NCI-H146 (cell line): ENCODE data around the gene MAPT.
"Not testable (repeated sequence)": the region's sequence is repeated elsewhere in the genome, so short reads cannot be mapped to it uniquely, and the experiment has no call there.

Experiments
- DNase-seq: peaks from one replicate; lab custom pipeline; 2025; lab: John Stamatoyannopoulos, UW

Gene MAPT

DNA sequence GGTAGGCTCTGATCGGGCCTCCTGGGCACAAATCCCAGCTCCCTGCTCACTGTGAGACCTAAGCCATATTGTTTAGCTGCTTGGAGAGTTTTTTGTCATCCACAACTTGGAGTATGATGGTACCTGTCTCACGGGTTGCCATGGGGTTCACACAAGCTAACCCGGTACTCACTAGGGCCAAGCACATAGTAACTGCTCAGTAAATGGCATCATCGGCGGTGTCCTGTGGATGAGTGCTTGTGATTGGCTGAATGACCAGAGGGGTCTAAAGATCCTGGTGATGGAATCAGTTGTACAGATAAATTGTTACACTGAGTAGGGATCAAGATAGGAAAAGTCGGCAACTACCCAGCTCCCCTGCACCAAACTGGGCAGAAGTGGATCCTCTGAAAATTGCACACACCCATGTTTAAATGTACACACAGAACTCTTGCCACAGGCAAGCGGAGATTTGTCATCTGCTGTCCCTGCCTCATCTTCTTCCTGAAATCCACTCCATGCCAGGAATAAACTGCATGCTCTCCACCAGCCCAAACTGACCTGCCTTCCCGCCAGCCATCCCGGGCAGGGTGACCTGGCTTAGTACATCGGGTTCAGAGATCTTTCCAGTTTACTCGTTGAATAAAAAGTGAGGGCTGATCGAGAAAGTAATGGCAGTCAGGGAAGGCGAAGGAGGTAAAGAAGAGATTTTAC, 6.5 kb downstream of the MAPT start:
- DNase-seq = no peak

DNA sequence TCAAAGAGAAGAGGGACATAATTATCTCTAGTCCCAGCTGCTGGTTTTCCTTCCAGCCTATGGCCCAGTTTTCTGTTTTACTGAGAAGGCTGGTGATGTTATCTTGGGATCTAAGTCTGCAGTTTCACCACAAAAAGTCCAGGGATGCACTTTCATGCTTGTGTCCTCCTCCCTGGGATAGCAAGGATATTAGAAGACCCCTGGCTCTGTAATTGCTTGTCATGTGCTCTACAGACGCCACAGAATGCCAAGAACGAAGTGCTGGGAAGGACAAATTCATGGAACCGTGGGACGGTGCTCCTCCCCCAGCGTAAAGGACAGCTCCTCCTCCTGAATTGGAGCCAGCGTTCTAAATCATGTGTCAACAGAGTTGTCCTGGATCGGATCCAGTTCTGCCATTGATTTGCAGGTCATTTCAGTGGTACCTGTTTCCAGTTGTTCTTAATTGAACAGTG, 8.6 kb downstream of the MAPT start:
- peak; percentile 70 for DNase-seq

DNA sequence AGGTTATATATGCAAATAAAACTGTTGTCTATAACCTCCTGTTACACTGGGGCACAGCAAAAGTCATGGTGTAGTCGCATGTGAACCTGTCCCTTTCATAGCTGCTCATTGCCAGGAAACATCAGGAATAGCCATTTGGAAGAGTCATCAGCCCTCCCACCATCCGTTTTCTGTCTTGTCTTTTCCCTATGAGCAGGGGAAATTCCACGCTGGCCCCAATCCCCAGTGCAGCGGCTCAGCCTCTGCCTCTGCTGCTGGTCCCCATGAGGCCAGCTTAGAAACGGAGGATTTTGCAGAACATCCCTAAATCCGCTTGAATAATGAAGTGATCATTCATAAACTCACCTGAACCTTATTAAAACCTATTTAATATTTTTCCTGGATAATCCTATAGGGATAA, 10.5 kb downstream of the MAPT start:
- peak; percentile 5 for DNase-seq

DNA sequence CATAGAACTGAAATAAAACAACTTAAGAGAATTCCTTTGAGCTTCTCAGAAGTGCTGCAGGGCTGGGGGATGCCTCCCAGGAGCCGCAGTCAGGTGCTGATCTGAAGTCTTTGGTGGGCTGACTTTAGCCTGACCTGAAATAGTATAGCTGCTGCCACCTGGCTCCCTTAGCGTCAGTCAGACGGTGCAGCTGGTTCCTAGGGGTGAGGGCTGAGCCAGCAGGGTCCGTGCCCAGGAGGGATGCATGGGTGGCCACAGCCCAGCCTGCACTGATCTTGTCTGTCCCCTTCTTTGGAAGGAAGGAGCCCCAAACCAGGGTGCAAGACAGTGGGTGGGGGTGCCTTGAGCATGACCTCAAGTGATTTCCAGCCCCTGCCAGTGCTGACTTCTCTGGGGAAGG, 11.5 kb downstream of the MAPT start:
- DNase-seq = peak; percentile 56

DNA sequence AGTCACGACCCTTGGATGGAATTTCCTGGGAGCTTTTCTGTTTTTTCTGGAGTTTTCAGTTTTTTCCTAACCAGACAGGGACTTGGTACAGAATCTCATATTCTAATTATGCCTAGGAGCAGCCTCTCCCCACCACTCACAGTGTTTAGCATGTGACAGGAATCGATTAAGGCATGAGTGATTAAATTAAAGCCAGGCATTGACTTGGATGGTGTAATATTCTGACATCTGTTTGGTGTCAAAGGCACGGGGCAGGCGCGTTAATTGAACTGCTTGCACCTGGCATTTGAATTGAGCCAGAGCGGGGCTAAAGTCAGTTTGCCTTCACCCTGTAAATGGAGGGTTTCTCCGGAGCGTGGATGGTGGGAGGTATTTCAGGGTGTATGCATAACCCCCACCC, 11.9 kb downstream of the MAPT start:
- DNase-seq = peak; percentile 84

DNA sequence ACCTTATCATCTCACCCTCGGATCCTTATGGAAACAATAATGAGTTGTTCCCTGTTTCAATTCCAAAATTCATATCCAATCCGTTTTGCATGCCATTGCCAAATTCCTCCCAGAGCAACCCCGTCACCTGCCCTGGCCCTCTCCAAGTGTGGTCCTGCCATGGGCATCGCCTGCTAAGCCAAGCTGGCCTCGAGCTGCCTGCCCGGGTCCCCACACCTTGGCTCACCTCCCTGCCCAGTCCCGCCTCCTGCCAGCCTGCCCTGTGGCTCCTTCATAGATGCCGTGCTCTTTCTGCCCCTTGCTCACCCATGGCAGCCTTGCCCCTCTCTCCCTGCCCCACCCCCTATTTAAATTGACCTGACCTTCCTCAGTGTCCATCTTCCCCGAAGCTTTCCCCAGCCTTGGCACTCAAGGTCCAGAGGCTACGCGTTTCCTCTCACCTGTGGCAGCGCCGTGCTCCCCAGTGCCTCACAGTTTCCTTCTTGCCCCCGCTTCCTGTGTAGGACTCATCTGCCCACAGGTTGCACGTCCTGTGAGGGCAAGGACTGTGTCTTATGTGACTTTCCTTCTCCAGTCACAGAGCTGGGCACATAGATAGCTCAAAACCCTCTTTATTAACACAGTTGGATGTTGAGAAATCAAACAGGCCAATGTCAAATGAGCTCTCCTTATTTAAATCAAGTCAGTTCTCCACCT, 12.7 kb downstream of the MAPT start:
- no peak for DNase-seq

DNA sequence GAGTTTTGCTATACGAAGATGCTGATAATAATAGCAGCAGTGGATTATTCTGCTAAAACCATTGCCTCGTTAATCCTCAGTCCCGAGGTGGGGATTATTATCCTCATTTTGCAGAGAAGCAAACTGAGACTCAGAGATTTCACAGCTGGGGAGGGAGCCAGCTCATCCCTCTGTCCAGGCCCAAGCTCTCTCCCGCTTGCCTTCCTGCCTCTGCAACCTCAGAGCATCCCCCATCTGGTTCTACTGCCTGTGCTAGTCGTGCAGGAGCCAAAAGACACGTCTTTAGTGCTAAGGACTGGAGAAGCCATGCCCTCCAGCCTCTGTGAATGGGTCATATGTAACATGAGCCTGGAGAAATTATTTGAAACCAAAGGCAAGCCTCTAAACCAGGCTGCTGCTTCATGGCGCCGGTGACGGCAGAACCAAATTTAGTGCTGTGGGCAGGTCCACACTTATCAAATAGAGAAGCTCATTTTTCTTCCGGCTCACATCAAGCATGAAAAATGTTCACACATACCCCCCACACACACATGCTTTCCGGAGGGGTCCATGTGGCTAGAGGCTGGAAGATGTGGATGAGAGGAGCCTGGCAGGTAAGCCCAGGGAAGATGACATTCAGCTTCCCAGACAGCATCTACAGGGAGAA, 13.5 kb downstream of the MAPT start:
- peak; percentile 30 for DNase-seq

DNA sequence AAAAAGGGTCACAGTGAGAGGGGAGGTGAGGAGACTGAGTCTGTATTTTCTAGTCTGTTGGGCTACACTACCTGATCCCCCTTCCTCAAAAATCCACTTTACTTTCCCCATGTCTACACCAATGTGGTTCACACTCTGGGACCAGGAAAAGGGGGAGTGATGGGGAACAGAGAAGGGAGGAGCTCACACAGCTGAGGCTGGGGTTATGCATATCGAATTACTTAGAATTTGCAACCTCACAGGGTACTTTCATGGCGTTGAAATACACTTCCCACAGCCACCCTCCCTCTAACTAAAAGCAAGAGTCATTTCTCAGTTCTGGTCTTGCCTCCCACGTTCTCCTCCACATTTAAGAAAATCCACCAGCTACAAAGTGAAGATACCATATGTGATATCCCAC, 14.1 kb downstream of the MAPT start:
- DNase-seq = no peak

DNA sequence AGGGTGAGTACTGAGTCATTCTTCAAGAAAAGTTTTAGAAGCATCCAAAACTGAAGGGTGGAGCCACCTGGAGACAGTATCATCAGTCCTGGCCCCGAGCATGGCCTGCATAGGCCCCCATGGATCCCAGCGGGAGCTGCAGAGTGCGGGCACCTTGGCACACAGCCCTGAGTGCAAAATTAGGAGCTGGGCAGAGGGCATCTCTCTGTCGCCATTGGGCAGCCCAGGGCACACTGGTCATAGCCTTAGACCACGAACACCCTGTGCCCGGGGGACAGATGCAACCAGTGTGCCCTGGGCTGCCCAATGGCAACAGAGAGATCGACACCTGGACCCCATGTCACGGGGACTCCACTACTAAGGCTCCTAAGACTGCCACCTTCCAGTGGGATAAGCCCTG, 14.6 kb downstream of the MAPT start:
- DNase-seq = no peak

DNA sequence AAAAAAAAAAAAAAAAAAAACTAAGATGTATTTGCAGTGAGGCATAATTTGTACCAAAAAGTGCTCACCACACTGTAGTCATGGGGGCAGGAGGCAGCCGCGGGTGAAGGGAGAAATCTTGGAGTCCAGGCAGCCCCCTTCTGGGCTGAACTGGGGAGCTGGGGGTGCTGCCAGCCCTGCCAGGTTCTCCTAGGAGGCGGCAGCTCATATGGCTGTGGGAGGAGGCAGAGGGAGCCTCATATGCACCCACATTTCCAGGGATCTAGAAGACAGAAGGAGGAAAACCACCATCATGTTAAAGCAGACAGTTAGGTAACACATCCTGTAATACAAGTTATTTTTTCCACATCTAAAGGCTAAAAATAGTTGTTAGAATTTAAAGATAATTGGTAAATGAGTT, 16.3 kb downstream of the MAPT start:
- DNase-seq = no peak

DNA sequence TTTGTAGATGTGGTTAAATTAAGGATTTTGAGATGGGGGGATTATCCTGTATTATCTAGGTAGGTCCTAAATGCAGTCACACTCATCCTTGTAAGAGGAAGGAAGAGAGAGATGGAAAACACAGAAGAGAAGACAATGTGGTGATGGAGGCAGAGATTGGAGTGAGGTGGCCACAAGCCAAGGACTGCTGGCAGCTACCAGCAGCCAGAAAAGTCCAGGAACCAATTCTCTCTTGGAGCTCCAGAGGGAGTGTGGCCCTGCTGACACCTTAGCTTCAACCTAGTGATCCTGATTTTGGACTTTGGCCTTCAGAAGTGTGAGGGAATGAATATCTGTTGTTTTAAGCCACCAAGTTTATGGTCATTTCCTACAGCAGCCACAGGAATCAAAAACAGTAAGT, 18.0 kb downstream of the MAPT start:
- no peak for DNase-seq

DNA sequence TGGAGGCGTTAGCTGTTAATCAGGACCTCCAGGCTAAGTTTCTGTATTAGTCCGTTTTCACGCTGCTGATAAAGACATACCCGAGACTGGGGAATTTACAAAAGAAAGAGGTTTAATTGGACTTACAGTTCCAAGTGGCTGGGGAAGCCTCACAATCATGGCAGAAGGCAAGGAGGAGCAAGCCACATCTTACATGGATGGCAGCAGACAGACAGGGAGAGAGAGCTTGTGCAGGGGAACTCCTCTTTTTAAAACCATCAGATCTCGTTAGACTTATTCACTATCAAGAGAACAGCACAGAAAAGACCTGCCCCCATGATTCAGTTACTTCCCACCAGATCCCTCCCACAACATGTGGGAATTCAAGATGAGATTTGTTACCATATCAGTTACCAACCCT, 18.7 kb downstream of the MAPT start:
- DNase-seq = not testable (repeated sequence)

DNA sequence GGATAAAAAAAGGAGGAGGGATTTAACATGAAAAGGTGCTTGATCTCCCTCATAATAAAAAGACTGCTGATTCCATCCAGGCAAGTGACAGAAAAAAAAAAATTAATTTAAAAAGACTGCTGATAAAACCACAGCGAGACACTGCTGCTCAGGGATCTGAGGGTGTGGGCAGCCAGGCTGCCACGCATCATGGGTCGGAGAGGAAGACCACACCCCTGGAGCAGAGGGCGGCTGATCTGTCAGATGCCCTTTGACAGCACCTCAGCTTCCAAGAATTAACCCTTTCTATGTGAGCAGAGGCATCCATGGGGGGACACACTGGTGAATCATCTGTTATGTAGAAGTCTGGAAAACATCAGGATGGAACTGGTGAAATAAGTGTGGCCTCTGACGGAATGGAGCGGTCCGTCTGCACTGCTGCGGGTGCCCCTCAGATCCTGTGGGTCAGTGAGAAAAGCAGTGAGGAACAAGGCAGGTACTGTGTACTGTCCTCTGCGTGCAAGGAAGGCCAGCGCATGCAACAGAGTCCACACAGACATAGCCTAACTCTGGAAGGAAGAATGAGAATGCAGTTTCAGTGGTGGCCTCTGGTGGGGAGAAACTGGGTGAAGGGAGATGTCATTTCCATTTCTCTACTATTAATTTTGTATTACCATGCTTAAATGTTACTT, 19.8 kb downstream of the MAPT start:
- DNase-seq = no peak

DNA sequence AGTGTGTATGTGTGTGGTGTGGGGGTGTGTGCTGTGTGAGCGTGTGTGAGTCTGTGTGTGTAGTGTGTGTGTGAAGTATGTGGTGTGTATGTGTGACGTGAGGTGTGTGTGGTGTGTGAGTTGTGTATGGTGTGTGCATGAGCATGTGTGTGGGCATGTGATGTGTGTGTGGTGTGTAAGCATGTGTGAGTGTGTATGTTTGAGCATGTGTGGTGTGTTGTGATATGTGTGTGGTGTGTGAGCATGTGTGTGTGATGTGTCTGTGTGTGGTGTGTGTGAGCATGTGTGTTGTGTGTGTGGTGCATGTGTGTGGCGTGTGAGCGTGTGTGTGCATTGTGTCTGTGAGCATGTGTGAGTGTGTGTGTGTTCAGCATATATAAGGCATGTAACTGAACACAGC, 20.9 kb downstream of the MAPT start:
- no peak for DNase-seq

DNA sequence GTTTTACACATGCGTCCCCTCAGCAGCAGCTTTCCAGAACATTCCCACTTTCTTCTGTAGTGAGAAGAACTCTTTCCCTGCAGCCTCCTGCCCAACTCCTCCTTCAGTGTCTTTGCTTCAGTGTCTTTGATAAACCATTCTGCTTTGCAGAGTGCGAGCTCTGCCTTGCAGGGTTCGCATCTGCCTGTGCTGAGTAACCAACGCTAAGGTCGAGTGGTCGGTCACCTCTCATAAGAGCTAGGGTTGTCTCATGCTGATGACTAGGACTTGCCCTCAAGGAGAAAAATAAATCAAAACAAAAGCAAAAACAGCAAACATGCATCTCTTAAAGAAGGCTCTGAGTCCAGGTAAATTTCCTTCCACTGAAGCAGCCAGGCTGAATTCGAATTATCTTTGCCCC, 22.7 kb downstream of the MAPT start:
- no peak for DNase-seq

DNA sequence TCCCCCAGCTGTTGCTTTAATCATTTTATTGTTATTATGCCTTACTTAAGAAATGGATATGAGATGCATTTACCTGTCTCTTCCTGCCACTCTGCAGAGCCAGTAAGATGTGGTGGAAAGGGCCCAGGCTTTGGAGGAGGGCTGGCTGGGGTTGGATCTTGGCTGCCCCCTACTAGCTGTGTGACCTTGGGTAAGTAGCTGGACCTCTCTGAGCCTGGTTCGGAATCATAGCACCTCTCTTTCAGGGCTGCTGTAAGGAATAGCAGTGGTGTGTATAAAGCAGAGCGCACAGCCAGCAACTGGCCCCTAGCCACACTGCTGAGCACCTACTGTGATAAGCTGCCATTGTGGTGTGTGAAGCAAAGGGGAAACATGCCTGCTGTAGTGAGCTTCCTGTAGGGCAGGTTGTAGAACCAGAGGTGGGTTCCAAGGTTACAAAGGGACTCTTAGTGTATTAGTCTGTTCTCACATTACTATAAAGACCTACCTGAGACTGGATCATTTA, 23.9 kb downstream of the MAPT start:
- peak; percentile 25 for DNase-seq

DNA sequence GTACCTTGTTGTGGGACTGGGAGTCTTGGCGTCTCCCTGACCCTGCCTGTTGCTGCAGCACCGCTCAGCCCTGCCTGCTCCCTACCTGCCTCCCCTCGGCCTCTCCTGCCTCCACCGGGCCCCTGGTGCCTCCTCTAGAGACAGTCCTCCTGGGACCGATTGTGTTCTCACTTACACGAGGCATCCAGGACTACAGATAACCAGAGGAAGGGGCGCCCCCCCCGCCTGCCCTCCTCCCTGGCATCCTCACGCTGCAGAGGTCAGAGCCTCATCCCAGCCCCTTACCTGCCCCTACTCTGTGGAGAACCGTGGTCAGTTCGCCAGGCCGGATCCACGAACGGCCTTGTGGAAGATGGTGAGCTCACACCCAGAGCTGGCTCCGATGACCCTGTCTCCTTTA, 24.8 kb downstream of the MAPT start:
- no peak for DNase-seq

DNA sequence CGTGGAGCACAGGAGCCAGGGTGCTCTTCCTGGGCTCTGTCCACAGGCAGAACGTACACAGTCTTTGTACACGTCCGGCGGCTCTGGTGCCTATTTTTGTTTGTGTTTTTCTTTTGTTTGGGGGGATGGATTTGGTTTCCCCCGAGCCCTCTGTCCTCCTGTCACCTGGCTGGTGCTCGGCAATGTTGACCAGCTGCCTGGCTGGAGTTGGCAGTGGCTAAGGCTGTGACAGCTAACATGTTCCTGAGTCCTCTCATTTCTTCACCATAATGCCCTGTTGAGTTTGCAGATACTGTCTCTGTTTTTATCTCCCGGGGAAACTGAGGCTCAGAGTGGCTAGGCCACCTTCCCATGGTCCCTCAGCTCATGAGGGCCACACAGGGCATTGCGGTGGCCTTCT, 25.7 kb downstream of the MAPT start:
- no peak for DNase-seq

DNA sequence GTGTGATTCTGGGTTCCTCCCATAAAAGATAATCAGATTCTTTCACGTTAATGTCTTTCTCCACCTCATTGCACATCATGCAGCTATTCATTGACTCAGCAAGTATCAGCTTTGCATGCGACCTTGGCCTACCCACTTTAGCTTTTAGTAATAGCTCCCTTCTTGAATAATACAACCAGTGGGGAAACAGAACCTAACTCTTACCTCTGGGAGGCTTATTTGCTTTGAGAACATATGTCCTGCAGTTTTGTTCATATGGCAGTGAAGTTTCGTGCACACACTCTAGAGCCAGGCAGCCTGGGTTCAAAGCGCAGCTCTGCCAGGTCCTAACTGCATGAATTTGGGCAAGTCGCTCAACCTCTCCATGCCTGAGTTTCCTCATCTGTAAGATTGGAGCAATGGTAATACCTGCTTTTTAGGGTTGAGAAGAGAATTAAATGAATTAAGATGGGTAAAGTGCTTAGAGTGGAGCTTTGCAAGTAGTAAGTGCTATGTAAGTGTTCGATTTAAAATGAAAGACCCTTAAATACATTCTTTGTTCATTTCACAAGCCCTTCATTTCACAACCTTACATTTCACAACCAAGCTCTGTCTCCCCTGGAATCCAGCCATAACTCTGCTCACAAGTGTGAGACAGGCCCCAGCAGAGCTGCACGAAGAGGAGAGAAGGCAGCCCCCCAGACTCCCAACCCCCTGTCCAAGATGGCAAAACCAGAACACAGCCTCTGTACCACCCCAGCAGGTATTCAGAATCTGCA, 29.3 kb downstream of the MAPT start:
- DNase-seq = no peak

DNA sequence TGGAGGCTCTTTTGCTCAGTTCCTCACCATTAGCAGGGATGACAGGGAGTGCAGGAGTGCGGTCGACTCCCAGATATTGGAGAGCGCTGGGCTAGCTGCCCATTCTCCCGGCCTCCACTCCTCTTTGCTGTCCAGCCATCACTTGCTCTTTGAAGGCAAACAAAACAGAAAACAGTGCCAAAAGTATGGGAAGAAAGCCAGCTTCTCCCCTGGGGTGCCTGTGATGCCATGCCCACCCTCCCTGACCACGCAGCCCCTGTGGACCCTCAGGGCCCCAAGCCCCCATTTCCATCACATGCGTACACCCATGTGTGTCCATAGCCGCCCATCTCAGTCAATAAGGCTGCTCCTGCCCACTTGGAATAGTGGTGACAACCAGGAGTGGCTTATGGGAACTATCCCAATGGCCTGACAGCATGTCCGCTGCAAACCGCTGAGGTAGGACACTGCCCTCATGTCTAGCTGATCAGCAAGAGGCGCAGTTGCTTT, 30.0 kb downstream of the MAPT start:
- DNase-seq = no peak

DNA sequence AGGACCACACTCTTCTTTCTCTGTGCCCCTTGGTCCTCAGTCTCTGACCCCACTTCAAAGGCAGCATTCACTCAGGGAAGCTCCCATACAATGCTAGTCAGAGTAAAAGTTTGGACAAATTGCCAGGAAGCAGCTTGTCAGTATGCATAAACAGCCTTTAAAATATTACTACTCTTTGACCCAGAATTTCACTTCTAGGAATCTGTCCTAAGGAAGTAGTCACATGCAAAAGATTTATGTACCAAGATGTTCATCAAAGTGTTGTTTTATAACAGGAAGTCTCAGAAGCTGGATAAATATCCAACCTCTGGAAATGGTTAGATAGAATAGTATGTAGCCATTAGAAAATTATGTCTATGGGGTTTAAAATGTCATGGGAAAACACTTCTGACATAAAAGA, 31.0 kb downstream of the MAPT start:
- DNase-seq = no peak

DNA sequence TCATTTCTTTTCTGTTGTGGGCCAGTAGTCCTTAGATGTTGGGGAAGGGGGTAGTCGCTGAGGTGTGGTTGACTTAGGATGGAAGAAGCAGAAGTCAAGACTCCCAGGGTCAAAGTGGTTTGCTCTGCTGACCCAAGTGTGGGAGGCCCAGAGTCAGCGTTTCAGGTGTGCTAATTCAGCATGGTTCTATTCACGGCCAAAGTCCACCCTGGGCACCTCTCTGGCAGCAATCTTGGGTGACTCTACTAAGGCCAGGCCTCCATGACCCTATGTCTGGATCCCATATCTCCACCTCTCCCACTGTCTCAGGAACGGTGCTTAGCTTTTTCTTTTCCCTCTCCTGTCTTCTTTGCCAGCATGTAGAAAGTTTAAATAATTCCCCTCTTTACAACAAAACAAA, 32.9 kb downstream of the MAPT start:
- no peak for DNase-seq
